Stimulated activated CD8-positive, alpha-beta memory T cell treated with anti-CD3 and anti-CD28 coated beads, Interleukin-15, amount 100 ng/mL, for 24 hours (primary cell): ENCODE results near the gene KLHL34.

Experiments
- DNase-seq: peaks from one replicate; pipeline ENCODE4 v3.0.0-alpha.2; 2020; ENCODE audit warnings: low read depth

The KLHL34 gene

GRCh38 chrX:21656587-21657317, 1.4 kb downstream of the KLHL34 start:
- no peak for DNase-seq

- no peak for DNase-seq
These were observed 2.1 kb downstream of the KLHL34 start for GRCh38 chrX:21655901-21656586.

- no peak for DNase-seq
These were observed 12.2 kb downstream of the KLHL34 start for GRCh38 chrX:21645886-21646285.

- DNase-seq, result no peak
These were observed 12.7 kb downstream of the KLHL34 start for GRCh38 chrX:21645431-21645830.

- DNase-seq, result no peak
These were observed 18.4 kb downstream of the KLHL34 start for GRCh38 chrX:21639775-21640174.

GRCh38 chrX:21638311-21638710, 19.8 kb downstream of the KLHL34 start:
- no peak for DNase-seq

- DNase-seq, result no peak
These were observed 26.1 kb downstream of the KLHL34 start for GRCh38 chrX:21632027-21632426.

- DNase-seq, result no peak
These were observed 34.2 kb downstream of the KLHL34 start for GRCh38 chrX:21623778-21624501.

GRCh38 chrX:21620234-21620633, 37.9 kb downstream of the KLHL34 start:
- DNase-seq, result no peak

GRCh38 chrX:21616386-21616785, 41.7 kb downstream of the KLHL34 start:
- DNase-seq, result no peak

- DNase-seq, result no peak
These were observed 46.0 kb downstream of the KLHL34 start for GRCh38 chrX:21612154-21612553.

GRCh38 chrX:21610168-21610567, 48.0 kb downstream of the KLHL34 start:
- DNase-seq, result no peak

GRCh38 chrX:21606002-21606401, 52.1 kb downstream of the KLHL34 start:
- no peak for DNase-seq
